GM23338 (cell line): ENCODE data around the gene TUBB. TPM values are rescaled to one million over a fixed set of nuclear protein-coding genes. Genes with fewer than 3 reads are reported as not detected.

ENCODE experiments used
- ATAC-seq: fragments of 200-7000 bp; cut with Tn5 transposase; 3 replicates; pipeline ENCODE4 v1.9.1; 2020
- DNase-seq: peaks from one replicate; pipeline ENCODE4 v3.0.0-alpha.2; 2015; ENCODE audit warnings: low spot score
- H2AFZ ChIP-seq: fragments of 200-600 bp; sonication (generic); 2 replicates; pipeline ENCODE4 v1.8.0; 2016; ENCODE audit warnings: antibody characterized with exemption, mild to moderate bottlenecking, moderate library complexity
- H3F3A ChIP-seq: fragments of 200-600 bp; sonication (generic); replicated peaks from 2 replicates; pipeline ENCODE4 v1.8.0; 2017; ENCODE audit warnings: antibody characterized with exemption, mixed run types, low read depth
- H3K27ac ChIP-seq: fragments of 200-600 bp; sonication (generic); 2 replicates; pipeline ENCODE4 v1.6.1; 2016; ENCODE audit warnings: low read depth
- H3K27me3 ChIP-seq: fragments of 200-600 bp; sonication (generic); 2 replicates; pipeline ENCODE4 v1.8.0; 2016; ENCODE audit warnings: mild to moderate bottlenecking, mixed run types, moderate library complexity; ENCODE audit not compliant: insufficient read depth
- H3K36me3 ChIP-seq: fragments of 200-600 bp; sonication (generic); 2 replicates; pipeline ENCODE4 v1.8.0; 2016; ENCODE audit warnings: mild to moderate bottlenecking; ENCODE audit not compliant: insufficient read depth
- H3K4me1 ChIP-seq: fragments of 200-600 bp; sonication (generic); 2 replicates; pipeline ENCODE4 v1.8.0; 2016; ENCODE audit warnings: mild to moderate bottlenecking, moderate library complexity; ENCODE audit not compliant: insufficient read depth
- H3K4me2 ChIP-seq: fragments of 200-600 bp; sonication (generic); 2 replicates; pipeline ENCODE4 v1.7.1; 2017; ENCODE audit warnings: mixed run types
- H3K4me3 ChIP-seq: fragments of 200-600 bp; sonication (generic); 2 replicates; pipeline ENCODE4 v1.6.1; 2016; ENCODE audit warnings: mixed run types
- H3K79me2 ChIP-seq: fragments of 200-600 bp; sonication (generic); replicated peaks from 2 replicates; pipeline ENCODE4 v1.8.0; 2017; ENCODE audit warnings: mild to moderate bottlenecking; ENCODE audit not compliant: insufficient read depth
- H3K9me2 ChIP-seq: fragments of 200-600 bp; sonication (generic); 2 replicates; pipeline ENCODE4 v1.8.0; 2017; ENCODE audit not compliant: insufficient read depth
- H4K20me1 ChIP-seq: fragments of 200-600 bp; sonication (generic); replicated peaks from 2 replicates; pipeline ENCODE4 v1.8.0; 2017; ENCODE audit warnings: mild to moderate bottlenecking; ENCODE audit not compliant: insufficient read depth
- H3K27ac Mint-ChIP-seq: 2 replicates; pipeline ENCODE4 v1.8.0; 2020; ENCODE audit warnings: inconsistent platforms, mild to moderate bottlenecking, moderate library complexity, mixed read lengths
- H3K27me3 Mint-ChIP-seq: 3 replicates; pipeline ENCODE4 v1.8.0; 2022; ENCODE audit warnings: low read depth, mild to moderate bottlenecking, moderate library complexity, mixed read lengths, inconsistent platforms; ENCODE audit not compliant: insufficient read depth, poor library complexity
- H3K36me3 Mint-ChIP-seq: 3 replicates; pipeline ENCODE4 v1.8.0; 2021; ENCODE audit warnings: low read depth, mild to moderate bottlenecking, inconsistent platforms, moderate library complexity, mixed read lengths
- H3K4me1 Mint-ChIP-seq: 3 replicates; pipeline ENCODE4 v1.8.0; 2020; ENCODE audit warnings: mild to moderate bottlenecking, inconsistent platforms, mixed read lengths
- H3K4me3 Mint-ChIP-seq: 3 replicates; pipeline ENCODE4 v1.8.0; 2021; ENCODE audit warnings: moderate library complexity, mild to moderate bottlenecking, inconsistent platforms, mixed read lengths
- H3K9me3 Mint-ChIP-seq: 3 replicates; pipeline ENCODE4 v1.8.0; 2020; ENCODE audit warnings: moderate library complexity, mild to moderate bottlenecking, inconsistent platforms, mixed read lengths
- CREB1 ChIP-seq: fragments of 250-450 bp; sonication (Bioruptor Pico); IDR thresholded peaks from 2 replicates; pipeline ENCODE4 v1.5.0; 2020; ENCODE audit warnings: low read depth, mild to moderate bottlenecking, moderate library complexity
- CTCF ChIP-seq, 2 experiments: fragments of 200-600 bp in 1 of 2; sonication (generic) in 1 of 2; conservative IDR thresholded peaks; 2 replicates each; pipeline versions ENCODE4 v1.5.1 to v1.6.1; 2016 to 2017; ENCODE audit warnings: antibody characterized with exemption in 2 of 2, low read depth in 2 of 2, mild to moderate bottlenecking in 2 of 2, moderate library complexity in 1 of 2
- ETS1 ChIP-seq: IDR thresholded peaks from 2 replicates; pipeline ENCODE4 v1.6.1; 2016; ENCODE audit warnings: antibody characterized with exemption
- EZH2 ChIP-seq: fragments of 200-600 bp; sonication (generic); IDR thresholded peaks from one replicate; pipeline ENCODE4 v1.8.0; 2017; ENCODE audit warnings: antibody characterized with exemption, mild to moderate bottlenecking, low read depth; ENCODE audit not compliant: unreplicated experiment
- EZH2phosphoT487 ChIP-seq: fragments of 200-600 bp; sonication (generic); IDR thresholded peaks from one replicate; pipeline ENCODE4 v1.8.1; 2018; ENCODE audit warnings: antibody characterized with exemption; ENCODE audit not compliant: unreplicated experiment
- JUNB ChIP-seq: IDR thresholded peaks from one replicate; pipeline ENCODE4 v1.6.1; 2016; ENCODE audit warnings: antibody characterized with exemption; ENCODE audit not compliant: unreplicated experiment
- NANOG ChIP-seq: IDR thresholded peaks from 2 replicates; pipeline ENCODE4 v1.6.1; 2016; ENCODE audit warnings: antibody characterized with exemption, borderline replicate concordance
- POLR2AphosphoS5 ChIP-seq: IDR thresholded peaks from 2 replicates; pipeline ENCODE4 v1.6.1; 2016; ENCODE audit warnings: antibody characterized with exemption, low read depth
- STAT1 ChIP-seq: IDR thresholded peaks from one replicate; pipeline ENCODE4 v1.6.1; 2016; ENCODE audit warnings: antibody characterized with exemption; ENCODE audit not compliant: unreplicated experiment
- ZNF114 ChIP-seq: fragments of 250-450 bp; sonication (Bioruptor Pico); IDR thresholded peaks from 2 replicates; pipeline ENCODE4 v1.5.0; 2020; ENCODE audit warnings: mild to moderate bottlenecking, moderate library complexity
- ZNF462 ChIP-seq: fragments of 250-450 bp; sonication (Bioruptor Pico); IDR thresholded peaks from 2 replicates; pipeline ENCODE4 v1.5.0; 2020; ENCODE audit warnings: mild to moderate bottlenecking, moderate library complexity
- polyA plus RNA-seq: library from polyadenylated mRNA; unstranded; fragments of >200 nt; fragmentation: Nextera tagmentation; extraction: Ambion mirVana; gene quantifications from 2 replicates; pipeline ENCODE4 v1.2.1, GENCODE V29; 2016
- total RNA-seq: library from RNA; depleted of rRNA; stranded (reverse); fragments of >200 nt; shearing (Covaris generic); gene quantifications from 2 replicates; pipeline ENCODE4 v1.2.3, GENCODE V29; 2014

The TUBB gene
- total and polyA plus RNA-seq, 2 experiments from 2014 or later = 1,041 to 1,704 TPM

GRCh38 chr6:30691208-30691847 is 28.8 kb upstream of the TUBB start:
- Mint-ChIP-seq H3K4me3 (peak overlapping the region; percentile 88), H3K36me3 (peaks cover 12% of the 10 kb centered on the region)

More at GRCh38 chr6:30691208-30691847, 28.8 kb upstream of the TUBB start:
- Histone ChIP-seq H3K79me2 (no peaks in the 10 kb centered on the region), H3K4me1 (peaks cover 19% of the 10 kb centered on the region), H3K36me3 (no peaks in the 10 kb centered on the region), H4K20me1 (no peaks in the 10 kb centered on the region), H3K27me3 (0 out of 2 replicates have a peak, but pooled peaks cover under 1% of the 10 kb centered on the region), H3K9me2 (no peaks in the 10 kb centered on the region), H3K4me2 (peak overlapping the region; percentile 81), H3K27ac (no peak overlapping the region), H3F3A (peaks cover 9% of the 10 kb centered on the region), H3K4me3 (peak overlapping the region; percentile 94), H2AFZ (peak overlapping the region; percentile 87; the same call in 1 of the 2 replicates)
- H3K27ac Mint-ChIP-seq = no peak overlapping the region
- H3K4me1 Mint-ChIP-seq = peaks cover 34% of the 10 kb centered on the region
- TF ChIP-seq EZH2 (no peak), ZNF462 (CRISPR knock-in tag) (no peak), CTCF (conservative IDR thresholded peaks at IDR 0.05; ENCODE audit: low read depth in 2 of 2) (no peak), STAT1 (no peak), JUNB (no peak), CREB1 (no peak), EZH2phosphoT487 (no peak), ZNF114 (CRISPR knock-in tag) (no peak), NANOG (no peak), ETS1 (no peak), POLR2AphosphoS5 (no peak)
- no peaks in the 10 kb centered on the region for H3K9me3 Mint-ChIP-seq
- DNase-seq (peak; percentile 52), ATAC-seq (0 out of 3 replicates have a peak, but pooled peaks have one; percentile 3)
- peaks cover 28% of the 10 kb centered on the region for H3K27me3 Mint-ChIP-seq
